Inferior parietal cortex (tissue), 1 donor: Measurements from ENCODE around the gene LHFPL5.

ENCODE experiments used
- DNase-seq: peaks from one replicate; pipeline ENCODE4 v3.0.0-alpha.2; 2016; ENCODE audit errors: extremely low spot score

LHFPL5 gene

DNA sequence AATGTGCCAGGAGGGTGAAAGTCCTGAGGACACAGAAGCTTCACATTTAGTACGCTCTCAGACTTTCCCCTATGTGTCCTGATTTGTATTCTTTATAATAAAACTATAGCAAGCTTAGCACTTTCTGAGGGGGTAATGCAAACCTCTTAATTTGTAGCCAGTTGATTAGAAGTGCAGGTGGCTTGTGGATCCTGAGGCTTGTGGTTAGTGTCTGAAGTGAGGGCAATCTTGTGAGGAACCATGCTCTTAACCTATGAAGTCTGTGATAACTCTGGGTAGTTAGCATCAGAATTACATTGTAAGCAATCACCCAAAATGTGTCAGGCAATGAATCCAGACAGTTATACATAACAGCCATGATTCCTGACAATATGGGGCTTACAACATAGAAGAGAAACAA lies 51.1 kb downstream of the LHFPL5 start:
- DNase-seq: no peak

DNA sequence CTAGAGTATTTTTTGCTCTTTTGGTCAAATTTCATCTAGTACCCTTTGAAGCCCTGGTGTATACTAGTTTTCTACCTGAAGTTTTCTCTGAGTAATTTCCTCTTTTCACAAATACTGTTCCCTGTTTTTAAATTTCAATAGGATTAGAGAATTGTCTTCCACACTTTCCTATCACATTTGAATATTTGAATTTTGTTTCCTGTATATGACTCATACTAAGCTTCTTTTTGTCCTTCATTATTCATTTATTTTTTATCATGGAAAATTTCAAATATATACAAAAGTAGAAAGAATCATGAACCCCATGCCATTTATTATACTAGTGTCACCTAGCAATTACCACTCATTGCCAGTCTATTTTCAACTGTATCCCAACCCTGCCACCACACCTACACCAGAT lies 52.7 kb downstream of the LHFPL5 start:
- no peak for DNase-seq

DNA sequence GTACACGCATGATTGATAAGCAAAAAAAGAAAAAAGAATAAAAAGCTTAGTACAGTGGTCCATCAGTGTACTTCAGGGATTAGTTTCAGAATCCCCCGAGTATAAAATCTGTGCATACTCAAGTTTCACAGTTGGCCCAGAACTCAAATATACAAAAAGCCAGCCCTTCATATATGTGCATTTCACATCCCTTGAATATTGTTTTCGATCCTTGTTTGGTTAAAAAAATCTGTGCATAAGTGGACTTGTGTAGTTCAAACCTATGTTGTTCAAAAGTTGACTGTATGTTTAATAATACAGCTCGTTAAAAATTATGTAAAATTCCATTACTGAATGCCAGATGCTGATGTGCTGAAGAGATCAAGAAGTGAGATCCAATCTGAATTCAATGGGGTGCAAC lies 54.2 kb downstream of the LHFPL5 start:
- no peak for DNase-seq
